Upper lobe of left lung (tissue), 6 donors: Measurements from ENCODE around the gene PACSIN1. TPM values are rescaled to one million over a fixed set of nuclear protein-coding genes. Genes with fewer than 3 reads are reported as not detected.

Experiments
- ATAC-seq, 2 donors: fragments of 200-7000 bp; cut with Tn5 transposase; one replicate each; pipeline ENCODE4 v1.9.1; 2022; ENCODE audit warnings: mild to moderate bottlenecking in 2 of 2, moderate library complexity in 2 of 2; ENCODE audit not compliant: low FRiP score in 2 of 2
- DNase-seq, 2 donors: peaks; one replicate each; pipeline ENCODE4 v3.0.0-alpha.2; 2019 to 2020
- H3K27ac ChIP-seq, 4 donors: fragments of 200-600 bp; sonication (generic); one replicate each; pipeline ENCODE4 v1.5.1; 2016 to 2019
- H3K27me3 ChIP-seq, 4 donors: fragments of 200-600 bp; sonication (generic); one replicate each; pipeline ENCODE4 v1.5.1; 2017 to 2019
- H3K36me3 ChIP-seq, 4 donors: fragments of 200-600 bp; sonication (generic); one replicate each; pipeline ENCODE4 v1.5.1; 2016 to 2019
- H3K4me1 ChIP-seq, 4 donors: fragments of 200-600 bp; sonication (generic); one replicate each; pipeline ENCODE4 v1.5.1; 2018 to 2019
- H3K4me3 ChIP-seq, 4 donors: fragments of 200-600 bp; sonication (generic); one replicate each; pipeline ENCODE4 v1.5.1; 2017 to 2019; ENCODE audit warnings: mild to moderate bottlenecking in 2 of 4, moderate library complexity in 1 of 4
- H3K9me3 ChIP-seq, 4 donors: fragments of 200-600 bp; sonication (generic); one replicate each; pipeline ENCODE4 v1.5.1; 2018 to 2019
- CTCF ChIP-seq, 6 experiments: fragments of 450-650 bp in 4 of 6; fragments of 200-600 bp in 2 of 6; sonication (generic) in 2 of 6; IDR thresholded peaks; one replicate each; pipeline ENCODE4 v1.5.1; 2016 to 2019; ENCODE audit warnings: antibody characterized with exemption in 6 of 6
- EP300 ChIP-seq, 4 donors: sonication (generic); formaldehyde crosslinking; IDR thresholded peaks; one replicate each; pipeline ENCODE4 v1.5.1; 2017; ENCODE audit warnings: antibody characterized with exemption in 4 of 4, control low read depth in 2 of 4
- POLR2A ChIP-seq, 4 donors: fragments of 450-650 bp; IDR thresholded peaks; one replicate each; pipeline ENCODE4 v1.5.1; 2016 to 2017; ENCODE audit warnings: antibody characterized with exemption in 4 of 4, mild to moderate bottlenecking in 2 of 4
- POLR2AphosphoS5 ChIP-seq, 2 donors: sonication (generic); formaldehyde crosslinking; IDR thresholded peaks; one replicate each; pipeline ENCODE4 v1.5.1; 2017; ENCODE audit warnings: antibody characterized with exemption in 2 of 2
- WGBS, 2 donors: methylation state at CpG; one replicate each; pipeline ENCODE4 v1.1.5; 2017 to 2018; 5-methylcytosine and 5-hydroxymethylcytosine counted together
- total RNA-seq, 6 donors: library from RNA; depleted of rRNA in 4 of 6; stranded (reverse); fragments of >200 nt in 4 of 6; gene quantifications; one replicate each; pipeline versions ENCODE4 v1.1.0 to v1.2.1, GENCODE V29; 2016 to 2021
- donor health status: DM: no; HTN: no; CAD: no; lungs with moderate emphysema.
- donor health status: DM: no; HTN: yes; CAD: no; lungs with severe emphysema.

Gene PACSIN1
- total RNA-seq, 6 donors from 2014 or later, result 0.06 to 3.0 (median 0.17) TPM; not detected in 3

DNA sequence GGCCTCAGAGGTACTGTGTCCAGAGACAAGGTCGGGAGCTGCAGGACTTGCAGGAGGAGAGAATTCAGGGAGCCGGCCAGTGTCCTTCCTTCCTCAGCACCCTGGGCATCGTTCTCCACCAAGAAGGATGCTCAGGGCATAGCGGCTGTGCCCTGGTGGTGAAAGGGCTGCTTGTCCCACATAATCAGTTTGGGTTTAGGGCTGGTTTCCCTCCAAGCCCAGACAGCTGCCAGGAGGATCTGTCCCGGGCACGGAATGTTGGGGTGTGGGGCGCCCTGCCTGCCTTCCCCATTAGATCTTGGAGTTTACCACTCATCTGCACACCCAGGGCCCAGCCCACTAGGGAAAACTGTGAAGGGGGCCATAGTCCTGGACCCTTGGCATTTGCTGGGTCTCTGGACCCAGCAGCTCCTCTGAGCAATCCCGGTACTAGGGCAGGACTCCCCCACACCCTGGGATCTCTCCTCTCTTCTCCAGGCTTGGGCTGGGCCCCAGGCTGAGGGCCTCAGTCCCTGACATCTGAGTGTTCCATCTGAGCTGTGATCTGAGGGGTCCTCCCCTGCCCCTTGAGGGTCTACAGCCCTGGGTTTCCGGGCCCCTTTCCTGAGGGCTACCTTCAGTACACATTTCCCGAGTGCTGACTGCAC is 108.9 kb downstream of the PACSIN1 start:
- no peak for TF ChIP-seq CTCF (IDR thresholded peaks at IDR 0.05)
- TF ChIP-seq POLR2AphosphoS5 (IDR thresholded peaks at IDR 0.05), result no peak
- TF ChIP-seq POLR2A (IDR thresholded peaks at IDR 0.05), result no peak
- TF ChIP-seq EP300 (IDR thresholded peaks at IDR 0.05), result no peak
- Histone ChIP-seq H3K27me3 (no peaks in the 10 kb centered on the region), H3K4me1 (no peaks in the 10 kb centered on the region), H3K9me3 (no peaks in the 10 kb centered on the region), H3K36me3 (no peaks in the 10 kb centered on the region), H3K27ac (no peak overlapping the region), H3K4me3 (no peak overlapping the region)
- ATAC-seq (no peak), DNase-seq (no peak)
- WGBS, 2 donors, result 79 to 89% methylated on average over 2 to 10 of the region's 10 CpGs

DNA sequence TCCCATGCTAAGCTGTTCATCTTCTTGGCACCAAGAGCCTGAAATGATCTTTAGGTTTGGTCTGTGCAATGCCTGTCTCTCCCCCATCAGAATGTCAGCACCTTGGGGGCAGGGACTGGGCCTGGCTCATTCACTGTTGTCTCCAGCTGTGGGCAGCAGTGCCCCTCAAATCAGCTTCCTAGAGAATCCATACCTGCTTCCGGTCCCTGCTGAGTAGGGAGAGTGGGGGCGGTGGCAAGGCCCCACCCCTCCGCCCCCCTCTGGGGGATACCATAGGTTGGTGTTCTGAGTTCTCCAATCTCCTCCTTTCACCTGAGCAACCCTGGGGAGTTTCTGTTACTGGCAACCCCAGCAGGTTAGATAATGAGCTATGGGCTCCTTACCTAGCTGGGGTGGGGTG is 109.5 kb downstream of the PACSIN1 start:
- Histone ChIP-seq H3K4me1 (no peaks in the 10 kb centered on the region), H3K36me3 (no peaks in the 10 kb centered on the region), H3K27me3 (no peaks in the 10 kb centered on the region), H3K9me3 (no peaks in the 10 kb centered on the region), H3K27ac (no peak overlapping the region), H3K4me3 (no peak overlapping the region)
- WGBS, 2 donors, result 90% methylated on average over 3 of the region's 3 CpGs; no CpG with 5 or more reads in 1 of the 2 donors
- no peak for ATAC-seq
- TF ChIP-seq POLR2A (IDR thresholded peaks at IDR 0.05) (no peak), POLR2AphosphoS5 (IDR thresholded peaks at IDR 0.05) (no peak), EP300 (IDR thresholded peaks at IDR 0.05) (no peak), CTCF (IDR thresholded peaks at IDR 0.05) (no peak)
- no peak for DNase-seq

- Histone ChIP-seq H3K27me3 (no peaks in the 10 kb centered on the region), H3K4me3 (no peak overlapping the region), H3K9me3 (no peaks in the 10 kb centered on the region), H3K36me3 (no peaks in the 10 kb centered on the region), H3K27ac (no peak overlapping the region), H3K4me1 (no peaks in the 10 kb centered on the region)
- no peak for ATAC-seq
- 76 to 82% methylated on average over 17 to 18 of the region's 18 CpGs for WGBS, 2 donors
- TF ChIP-seq EP300 (IDR thresholded peaks at IDR 0.05), result no peak
- no peak for TF ChIP-seq CTCF (IDR thresholded peaks at IDR 0.05)
- TF ChIP-seq POLR2A (IDR thresholded peaks at IDR 0.05), result no peak
- TF ChIP-seq POLR2AphosphoS5 (IDR thresholded peaks at IDR 0.05), result no peak
- DNase-seq, result no peak
These were observed 110.5 kb downstream of the PACSIN1 start for GRCh38 chr6:34576286-34576955.

GRCh38 chr6:34578445-34579262 is 112.8 kb downstream of the PACSIN1 start:
- 78 to 91% methylated on average over 7 of the region's 7 CpGs for WGBS, 2 donors
- Histone ChIP-seq H3K4me1 (no peaks in the 10 kb centered on the region), H3K27ac (no peak overlapping the region), H3K9me3 (no peaks in the 10 kb centered on the region), H3K27me3 (no peaks in the 10 kb centered on the region), H3K4me3 (no peak overlapping the region), H3K36me3 (no peaks in the 10 kb centered on the region)
- ATAC-seq, result no peak
- DNase-seq, result no peak
- no peak for TF ChIP-seq POLR2A (IDR thresholded peaks at IDR 0.05)
- no peak for TF ChIP-seq EP300 (IDR thresholded peaks at IDR 0.05)
- no peak for TF ChIP-seq POLR2AphosphoS5 (IDR thresholded peaks at IDR 0.05)
- no peak for TF ChIP-seq CTCF (IDR thresholded peaks at IDR 0.05)
